B cell (primary cell): ENCODE data around the gene HNRNPC.

Source experiments
- CTCF ChIP-seq: fragments of 200-600 bp; IDR thresholded peaks from one replicate; pipeline ENCODE4 v1.8.0; 2022; ENCODE audit warnings: antibody characterized with exemption, mild to moderate bottlenecking
- EZH2 ChIP-seq: IDR thresholded peaks from 2 replicates; pipeline ENCODE4 v1.6.1; 2012; ENCODE audit warnings: borderline replicate concordance, low read depth, mild to moderate bottlenecking, moderate library complexity, low read length; ENCODE audit not compliant: insufficient read depth, poor library complexity, severe bottlenecking

- TF ChIP-seq CTCF: no peak
- TF ChIP-seq EZH2: no peak
Measured at GRCh38 chr14:21192875-21193535, 76.2 kb downstream of the HNRNPC start.
